Measurements from ENCODE around the gene CFAP46.
"Not testable (repeated sequence)": the region's sequence is repeated elsewhere in the genome, so short reads cannot be mapped to it uniquely, and the experiment has no call there.

CFAP46 gene

DNA sequence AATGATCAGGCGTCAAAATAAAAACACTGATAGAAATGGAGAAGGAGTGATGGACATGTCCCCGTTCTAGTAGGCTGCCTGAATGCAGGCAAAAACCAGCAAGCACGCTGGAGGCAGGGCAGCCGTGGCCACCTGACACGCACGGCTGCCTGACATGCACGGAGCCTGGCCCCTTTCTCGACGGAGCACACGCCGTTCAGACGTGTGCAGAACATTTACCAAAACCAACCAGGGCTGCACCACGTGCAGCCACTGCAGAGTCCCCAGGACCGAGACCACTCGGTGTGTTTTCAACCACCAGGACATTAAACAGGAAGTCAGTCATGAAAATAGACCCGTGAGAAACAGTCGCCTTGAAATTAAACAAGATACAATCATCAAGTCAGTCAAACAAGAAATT is 94.5 kb downstream of the CFAP46 start:
- no peak for DNase-seq

DNA sequence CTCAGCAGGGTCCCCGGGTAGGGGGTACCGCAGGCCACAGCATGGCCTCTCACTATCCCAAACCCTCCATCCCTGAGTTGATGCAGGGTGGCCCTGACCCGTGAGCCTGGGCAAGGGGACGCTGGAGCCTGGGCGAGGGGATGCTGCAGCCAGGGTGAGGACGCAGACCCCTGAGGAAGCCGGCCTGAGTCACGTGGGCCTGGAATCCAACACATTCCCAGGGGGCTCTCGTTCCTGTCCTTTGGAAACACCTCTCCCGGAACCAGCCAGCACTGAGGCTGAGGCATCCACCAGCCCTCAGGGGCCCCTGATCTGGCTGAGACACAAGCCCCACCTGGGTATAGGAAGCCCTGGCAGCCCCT is 95.0 kb downstream of the CFAP46 start:
- DNase-seq: no peak

DNA sequence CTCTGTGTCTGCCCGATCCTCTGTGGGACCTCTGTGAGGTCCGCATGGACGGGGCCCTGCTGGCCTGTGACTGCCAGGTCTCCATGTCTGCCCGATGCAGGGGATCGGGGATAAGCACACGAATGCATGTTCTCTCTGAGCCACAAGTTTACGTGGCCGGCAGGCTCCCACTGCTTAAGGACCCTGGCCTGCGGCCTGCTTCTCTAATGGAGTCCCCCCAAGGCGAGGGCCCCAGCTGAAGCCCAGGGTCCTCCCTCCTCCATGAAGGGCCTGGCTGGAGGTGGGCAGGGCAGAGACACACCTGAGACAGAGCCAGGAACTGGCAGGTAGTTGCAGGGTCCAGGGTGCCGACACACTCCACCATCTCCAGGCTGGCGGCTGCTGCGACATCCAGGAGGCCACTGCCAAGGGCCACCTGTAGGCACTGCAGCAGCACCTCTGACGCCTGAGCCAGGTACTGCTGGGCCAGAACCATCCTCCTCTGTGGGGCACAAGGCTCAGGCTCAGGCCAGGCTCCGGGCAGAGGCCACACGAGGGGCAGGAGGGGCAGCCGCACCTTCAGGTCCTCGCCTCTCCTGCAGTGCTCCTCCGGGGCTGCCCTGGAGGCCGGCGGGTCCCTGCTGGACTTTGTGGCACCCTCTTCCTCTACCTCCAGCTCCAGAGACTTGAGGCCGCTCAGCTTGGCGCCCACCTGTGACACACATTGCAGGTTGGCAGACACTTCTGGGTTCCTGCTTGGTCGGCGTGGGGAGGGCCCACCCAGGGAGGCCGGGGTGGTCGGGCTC is 95.5 kb downstream of the CFAP46 start:
- DNase-seq: no peak

DNA sequence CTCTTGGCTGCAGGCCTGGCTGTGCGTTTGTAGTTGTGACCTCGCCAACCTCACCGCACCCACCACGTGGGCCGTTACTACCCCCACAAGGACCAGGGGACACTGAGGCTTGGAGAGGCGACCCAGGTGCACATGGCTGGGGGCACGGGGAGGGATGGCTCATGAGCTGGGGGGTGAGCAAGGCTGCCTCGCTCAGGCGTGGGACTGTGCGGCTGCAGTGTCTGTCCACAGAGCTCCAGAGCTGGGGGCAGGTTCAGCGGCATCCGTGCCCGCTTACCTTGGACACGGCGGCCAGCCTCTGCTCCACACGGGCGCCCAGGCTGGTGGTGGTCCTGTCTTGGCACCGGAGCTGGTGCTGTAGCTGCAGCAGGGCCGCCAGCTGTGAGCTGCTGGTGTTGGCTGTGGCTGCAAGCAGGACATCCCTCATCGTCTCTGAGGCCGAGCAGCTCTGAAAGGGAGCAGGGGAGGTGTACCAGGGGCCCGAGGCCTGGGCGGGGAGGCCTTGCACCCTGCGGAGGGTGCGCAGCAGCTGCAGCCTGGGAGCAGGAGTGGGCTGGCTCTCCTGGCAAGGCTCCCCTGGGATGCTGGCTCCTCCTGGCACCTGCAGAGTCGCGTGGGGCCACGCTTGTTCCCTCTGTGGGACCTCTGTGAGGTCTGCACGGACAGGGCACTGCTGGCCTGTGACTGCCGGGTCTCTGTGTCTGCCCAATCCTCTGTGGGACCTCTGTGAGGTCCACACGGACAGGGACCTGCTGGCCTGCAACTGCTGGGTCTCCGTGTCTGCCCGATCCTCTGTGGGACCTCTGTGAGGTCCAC is 96.4 kb downstream of the CFAP46 start:
- DNase-seq: no peak

DNA sequence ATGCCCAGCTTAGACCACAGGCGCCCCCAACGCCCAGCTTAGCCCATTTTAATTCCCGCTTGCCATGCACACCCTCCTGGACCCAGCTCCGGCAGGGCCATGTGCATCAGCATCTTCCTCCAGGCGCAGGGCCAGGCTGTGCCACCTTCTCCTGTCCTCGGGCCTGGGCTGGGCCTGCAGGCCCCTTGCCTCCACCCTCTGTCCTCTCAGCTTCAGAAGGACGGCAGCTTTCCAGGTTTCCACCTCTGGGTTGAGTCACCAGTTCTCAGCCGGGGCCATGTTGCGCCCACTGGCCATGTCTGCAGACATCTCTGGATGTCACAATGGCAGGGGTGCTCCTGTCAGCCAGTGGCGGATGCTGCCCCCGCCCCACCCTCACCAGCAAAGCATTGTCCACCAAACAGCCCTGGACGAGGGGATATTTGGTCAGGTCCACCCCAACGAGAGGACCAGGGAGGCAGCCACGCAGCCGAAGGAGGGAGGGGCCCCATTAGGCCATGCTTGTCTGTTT is 97.3 kb downstream of the CFAP46 start:
- no peak for DNase-seq

DNA sequence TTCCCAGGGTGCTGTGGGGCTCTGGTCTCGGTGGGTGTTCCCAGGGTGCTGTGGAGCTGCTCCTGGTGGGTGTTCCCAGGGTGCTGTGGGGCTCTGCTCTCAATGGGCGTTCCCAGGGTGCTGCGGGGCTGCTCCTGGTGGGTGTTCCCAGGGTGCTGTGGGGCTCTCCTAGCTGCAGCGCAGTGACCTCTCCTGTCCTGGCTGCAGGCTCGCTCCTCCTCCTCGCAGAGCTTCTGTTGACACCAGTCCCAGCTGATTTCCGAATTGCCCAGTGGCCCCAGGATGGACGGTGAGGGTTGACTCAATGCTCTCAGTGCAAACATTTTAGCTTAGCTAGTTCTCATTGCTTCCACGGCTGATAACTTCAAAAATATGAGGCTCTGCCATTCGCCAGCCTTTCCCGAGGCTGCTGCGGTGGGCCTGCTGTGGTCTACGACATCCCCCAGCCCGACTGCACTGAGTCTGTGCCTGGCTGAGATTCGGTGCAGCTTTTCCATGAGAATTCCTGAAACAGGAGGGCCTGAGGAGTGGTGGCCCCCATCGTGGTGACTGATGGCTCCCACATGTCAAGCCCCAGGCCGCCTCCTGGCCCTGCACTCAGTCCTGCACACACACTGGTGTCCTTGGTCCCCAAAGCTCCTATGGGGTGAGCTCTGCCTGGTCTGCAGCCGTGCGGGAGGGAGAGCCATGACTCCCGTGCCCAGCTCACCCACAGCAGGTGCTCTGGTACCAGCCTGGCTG is 98.1 kb downstream of the CFAP46 start:
- DNase-seq: no peak

DNA sequence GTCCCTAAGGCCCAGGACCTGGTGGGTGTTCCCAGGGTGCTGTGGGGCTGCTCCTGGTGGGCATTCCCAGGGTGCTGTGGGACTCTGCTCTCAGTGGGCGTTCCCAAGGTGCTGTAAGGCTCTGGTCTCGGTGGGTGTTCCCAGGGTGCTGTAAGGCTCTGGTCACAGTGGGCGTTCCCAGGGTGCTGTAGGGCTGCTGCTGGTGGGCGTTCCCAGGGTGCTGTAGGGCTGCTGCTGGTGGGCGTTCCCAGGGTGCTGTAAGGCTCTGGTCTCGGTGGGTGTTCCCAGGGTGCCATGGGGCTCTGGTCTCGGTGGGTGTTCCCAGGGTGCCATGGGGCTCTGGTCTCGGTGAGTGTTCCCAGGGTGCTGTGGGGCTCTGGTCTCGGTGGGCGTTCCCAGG is 99.1 kb downstream of the CFAP46 start:
- not testable (repeated sequence) for DNase-seq

DNA sequence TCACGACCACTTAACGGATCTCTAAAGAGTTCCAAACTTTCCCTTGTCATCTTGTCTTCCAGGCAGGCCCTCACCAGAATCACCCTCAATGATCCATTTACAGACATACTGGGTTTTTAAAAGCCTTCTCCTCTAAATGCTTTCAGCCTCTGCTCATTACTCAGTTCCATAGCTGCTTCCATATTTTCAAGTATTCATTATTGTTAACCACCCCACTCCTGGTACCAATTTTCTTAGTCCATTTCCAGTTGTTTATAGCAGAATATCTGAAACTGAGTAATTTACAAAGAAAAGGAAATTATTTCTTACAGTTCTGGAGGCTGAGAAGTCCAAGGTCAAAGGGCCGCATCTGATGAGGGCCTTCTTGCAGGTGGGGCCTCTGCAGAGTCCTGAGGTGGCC is 100.0 kb downstream of the CFAP46 start:
- DNase-seq: no peak

DNA sequence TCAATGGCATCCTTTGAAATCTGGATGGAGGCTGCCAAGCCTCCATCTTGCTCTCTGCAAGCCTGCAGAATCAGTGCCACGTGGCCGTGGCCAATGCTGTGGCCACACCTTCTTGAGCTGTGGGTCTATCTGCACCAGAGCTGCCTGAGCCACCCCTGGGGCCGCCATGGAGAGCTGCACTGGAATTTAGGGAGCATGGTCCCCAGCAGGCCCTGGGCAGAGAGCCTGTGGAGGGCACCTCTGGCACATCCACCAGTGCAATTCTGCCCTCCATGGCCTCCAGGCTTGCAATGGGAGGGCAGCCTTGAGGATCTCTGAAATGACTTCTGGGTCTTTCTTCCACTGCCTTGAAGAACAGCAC is 100.8 kb downstream of the CFAP46 start:
- no peak for DNase-seq

DNA sequence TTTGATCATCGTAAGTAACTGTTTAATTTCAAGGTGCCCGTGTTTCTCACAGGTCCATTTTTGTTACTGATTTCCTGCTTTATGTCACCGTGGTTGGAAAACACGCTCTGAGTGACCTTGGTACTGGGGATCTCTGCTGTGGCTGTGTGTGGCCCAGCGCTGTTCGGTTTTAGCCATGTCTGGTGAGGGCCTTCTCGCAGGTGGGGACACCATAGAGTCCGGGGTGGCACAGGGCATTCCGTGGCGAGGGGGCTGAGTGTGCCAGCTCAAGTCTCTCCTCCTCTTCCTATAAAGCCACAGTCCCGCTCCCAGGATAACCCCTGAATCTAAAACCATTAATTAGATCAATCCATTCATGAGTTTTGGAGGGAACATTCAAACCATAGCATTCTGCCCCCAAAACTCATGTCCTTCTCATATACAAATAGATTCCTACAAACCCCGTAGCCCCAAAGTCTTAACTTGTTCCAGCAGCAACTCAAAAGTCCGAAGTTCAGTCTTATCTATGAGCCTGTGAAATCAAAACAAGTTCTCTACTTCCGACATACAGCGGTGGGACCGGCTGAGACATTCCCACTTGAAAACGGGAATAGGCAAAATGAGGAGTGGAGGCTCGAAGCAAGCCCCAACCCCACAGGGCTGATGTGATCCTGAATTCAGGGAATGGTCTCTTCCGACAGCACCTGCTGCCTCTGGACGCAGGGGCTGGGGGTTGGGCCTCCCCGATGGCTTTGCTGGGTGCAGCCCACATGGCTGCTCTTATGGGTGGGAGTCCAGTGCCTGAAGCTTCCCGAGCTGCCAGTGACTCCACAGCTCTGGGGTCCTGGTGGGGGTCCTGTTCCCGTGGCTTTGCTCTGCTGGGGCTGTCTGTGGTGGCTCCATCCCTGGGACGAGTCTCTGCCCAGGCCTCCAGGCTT is 101.4 kb downstream of the CFAP46 start:
- no peak for DNase-seq

DNA sequence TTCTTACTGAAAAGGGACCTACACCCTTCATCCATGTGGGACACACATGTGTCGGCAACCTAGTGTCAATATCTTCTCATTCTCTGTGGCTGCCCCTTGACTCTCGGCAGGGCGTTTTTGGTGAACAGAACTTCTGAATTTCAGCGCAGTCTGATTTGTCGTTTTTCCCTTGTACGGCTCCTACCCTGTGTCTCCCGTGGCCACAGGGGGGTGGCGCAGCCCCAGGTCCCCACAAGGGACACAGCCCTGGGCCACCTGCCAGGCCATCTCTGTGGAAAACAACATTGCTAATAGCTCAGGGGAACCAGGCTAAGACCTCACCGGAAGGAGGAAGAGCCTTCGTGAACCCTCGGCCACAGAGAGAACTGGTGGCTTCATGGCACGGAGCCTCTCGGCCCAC is 103.3 kb downstream of the CFAP46 start:
- no peak for DNase-seq

DNA sequence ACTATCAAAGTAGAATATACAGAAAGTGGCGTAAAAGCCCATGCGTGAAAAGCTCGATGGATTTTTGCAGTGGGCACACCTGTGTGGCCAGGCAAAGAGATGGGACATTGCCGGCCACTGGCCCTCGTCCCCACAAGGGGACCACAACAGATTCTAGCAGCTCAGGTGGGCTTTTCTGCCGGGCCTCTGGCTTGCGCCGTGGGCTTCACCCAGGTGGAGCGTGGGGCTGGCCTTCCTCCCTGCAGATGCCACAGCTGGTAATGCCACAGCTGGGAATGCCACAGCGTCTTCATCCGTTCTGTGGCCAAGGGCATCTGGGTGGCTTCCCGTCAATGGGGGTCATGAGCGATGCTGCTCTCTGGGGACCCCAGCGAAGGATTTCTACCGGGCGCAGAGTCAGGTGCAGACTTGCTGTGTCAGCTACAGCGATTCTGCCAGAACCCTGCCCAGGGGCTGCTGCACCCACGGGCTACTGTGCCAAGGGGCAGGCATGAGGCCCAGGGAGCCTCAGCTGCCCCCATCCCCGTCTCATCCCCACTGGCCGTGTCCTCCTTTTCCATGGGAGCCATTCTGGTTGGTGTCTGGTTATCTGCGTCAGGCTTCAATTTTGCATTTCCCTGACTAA is 103.9 kb downstream of the CFAP46 start:
- DNase-seq: no peak

DNA sequence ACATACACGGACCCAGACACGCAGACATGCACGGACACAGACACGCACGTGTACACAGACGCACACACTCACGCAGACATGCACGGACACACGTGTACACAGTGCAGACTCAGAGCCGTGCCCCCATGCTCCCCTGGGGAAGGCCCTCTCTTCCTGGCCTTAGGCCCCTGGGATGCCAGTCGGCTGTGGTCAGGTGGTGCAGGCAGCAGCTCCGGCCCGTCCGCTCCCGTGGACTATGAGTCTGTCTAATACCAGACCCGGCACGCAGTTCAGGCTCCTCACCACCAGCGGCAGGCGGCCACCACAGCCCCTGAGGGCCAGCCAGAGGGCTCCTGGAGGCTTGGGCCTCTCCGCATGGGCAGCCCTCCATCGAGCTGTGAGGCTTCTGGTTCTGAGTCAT is 104.5 kb downstream of the CFAP46 start:
- no peak for DNase-seq

DNA sequence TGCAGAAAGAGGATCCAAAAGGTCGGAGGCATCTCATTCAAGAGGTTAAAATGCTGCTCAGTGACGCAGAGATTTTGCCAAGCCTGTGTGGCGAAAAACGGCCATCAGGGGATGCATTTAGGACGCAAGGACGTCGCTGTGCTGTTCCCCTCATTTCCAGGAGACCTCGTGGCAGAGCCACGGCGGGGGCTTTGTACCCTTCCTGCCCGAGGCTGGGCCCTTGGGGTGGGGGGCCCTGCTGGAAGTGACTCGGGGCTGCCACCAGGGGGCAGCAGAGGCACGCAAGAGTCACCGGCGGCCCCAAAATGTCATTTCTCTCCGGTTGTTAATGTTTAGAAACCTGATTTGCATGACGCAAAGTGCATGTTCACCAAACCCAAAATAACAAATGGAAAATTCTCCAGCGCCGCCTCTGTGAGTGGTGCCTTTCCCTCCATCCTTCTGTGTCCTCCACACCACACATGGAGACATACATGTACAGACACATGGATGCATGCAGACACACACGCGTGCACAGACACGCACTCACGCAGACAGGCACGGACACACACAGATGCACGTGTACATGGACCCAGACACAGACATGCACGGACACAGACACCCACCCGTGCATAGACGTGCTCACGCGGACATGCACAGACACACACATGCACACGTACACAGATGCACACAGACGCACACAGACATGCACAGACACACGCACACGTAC is 105.4 kb downstream of the CFAP46 start:
- peak in 26 of 56 donors; percentile 10 to 63 (median 30) for DNase-seq

DNA sequence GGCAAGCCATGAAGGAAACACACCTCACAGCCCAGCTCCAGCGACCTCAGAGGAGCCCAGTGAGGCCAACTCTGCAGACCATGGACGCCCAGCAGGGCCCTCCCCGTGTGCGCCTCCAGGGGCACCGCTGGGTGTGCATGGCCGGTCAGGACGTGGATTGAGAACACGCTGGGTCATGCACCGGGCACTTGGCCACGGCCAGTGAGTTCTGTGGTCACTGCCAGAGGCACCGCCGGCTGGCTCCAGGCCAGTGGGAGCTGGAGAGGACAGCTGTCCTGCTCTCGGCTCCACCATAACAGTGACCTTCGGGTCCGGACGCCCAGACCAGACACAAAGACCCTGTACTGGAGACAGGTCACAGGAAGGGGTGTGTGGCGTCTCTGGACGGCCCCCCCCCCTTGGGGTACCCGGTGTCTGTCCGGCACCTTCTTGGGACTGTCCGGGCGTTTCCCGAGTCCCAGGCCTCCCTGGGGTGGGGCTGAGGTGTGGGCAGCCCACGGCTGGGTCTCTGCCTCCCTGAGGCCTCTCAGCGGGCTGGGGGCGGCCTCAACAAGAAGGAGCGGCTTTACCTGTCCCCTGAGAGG is 106.0 kb downstream of the CFAP46 start:
- DNase-seq: peak in 33 of 56 donors; percentile 2 to 69 (median 35)

DNA sequence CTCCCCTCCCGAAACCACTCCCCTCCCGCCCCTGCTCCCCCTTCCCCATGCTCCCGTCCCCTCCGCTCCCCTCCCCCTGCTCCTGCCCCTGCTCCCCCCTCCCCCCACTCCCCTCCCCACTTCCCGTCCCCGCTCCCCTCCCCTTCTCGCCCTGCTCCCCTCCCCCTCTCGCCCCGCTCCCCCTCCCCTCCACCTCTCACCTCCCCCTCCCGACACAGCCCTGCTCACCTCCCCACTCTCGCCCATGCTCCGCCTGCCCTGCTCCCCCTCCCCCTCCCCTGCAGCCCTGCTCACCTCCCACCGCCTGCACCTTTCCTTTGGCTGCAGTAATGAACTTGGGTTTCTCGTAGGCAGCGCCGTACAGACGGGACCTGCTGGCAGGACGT is 106.5 kb downstream of the CFAP46 start:
- no peak for DNase-seq

DNA sequence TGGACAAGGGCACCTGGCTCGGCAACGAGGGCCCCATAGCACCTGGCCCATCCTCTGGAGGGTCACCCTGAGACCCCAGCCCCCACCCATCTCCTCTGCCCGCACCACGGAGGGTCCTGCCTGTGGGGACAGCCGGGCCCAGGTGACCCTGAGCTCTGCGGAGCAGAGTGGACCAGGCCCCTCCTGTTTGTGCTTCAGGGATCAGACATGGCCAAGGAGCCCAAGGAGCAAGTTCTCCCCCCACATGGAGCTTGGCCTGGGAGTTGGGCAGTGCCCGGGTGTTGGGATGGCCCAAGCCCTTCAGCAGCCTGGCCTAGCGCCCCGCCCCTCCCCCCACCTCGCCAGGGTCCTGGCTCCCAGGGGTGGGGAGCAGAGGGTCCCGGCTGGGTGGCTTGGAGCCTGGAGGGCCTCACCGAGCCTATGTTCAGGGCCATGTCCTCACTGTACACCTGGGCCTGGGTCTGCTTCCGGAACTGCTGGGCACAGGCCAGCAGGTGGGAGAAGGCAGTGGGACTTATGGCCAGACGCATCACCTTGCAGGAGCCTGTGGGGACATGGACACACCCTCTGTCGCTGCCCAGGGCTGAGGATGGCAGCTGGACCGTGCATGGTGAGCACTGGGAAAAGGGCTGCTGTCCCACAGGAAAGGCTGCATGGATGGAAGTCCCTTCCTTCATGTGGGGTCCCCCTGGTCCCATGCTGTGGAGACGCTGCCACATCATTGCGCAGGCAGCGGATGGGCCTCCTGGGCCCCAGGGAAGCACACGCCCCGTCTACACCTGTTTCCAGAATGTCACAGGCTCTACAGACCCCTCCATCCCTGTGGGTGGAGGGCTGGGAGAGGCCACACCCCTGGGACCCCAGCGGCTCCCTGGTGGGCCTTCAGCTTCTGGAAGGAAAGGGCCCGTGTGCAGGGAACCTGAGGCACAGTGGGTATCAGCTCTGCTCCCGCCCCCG is 107.2 kb downstream of the CFAP46 start:
- DNase-seq: no peak

DNA sequence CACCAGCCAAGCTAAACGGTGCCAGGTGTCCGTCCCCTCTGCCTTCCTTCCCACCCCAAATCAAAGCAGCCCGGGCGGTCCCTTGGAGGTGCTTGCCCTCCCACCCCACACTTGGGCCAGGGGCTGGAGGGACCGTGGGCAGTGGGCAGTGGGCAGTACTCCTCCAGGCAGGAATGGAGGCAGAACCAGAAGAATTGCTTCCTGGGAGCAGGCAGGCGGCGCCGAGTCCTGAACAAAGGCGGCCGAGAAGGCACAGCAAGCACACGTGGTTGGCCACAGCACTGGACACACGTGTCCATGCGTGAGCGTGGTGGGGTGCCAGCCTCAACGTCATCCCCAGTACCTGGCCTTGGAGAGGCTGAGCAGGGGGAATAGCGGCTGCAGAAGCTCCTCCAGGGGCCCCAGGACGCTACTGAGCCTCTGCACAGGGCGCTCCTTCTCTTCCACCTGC is 108.0 kb downstream of the CFAP46 start:
- no peak for DNase-seq

Data from amygdala (tissue), 56 donors.